Suprapubic skin (tissue), 3 donors: ENCODE results near the gene PMP22.

ENCODE experiments used
- CTCF ChIP-seq, 2 donors: fragments of 200-600 bp in 1 of 2; fragments of 450-650 bp in 1 of 2; sonication (generic) in 1 of 2; IDR thresholded peaks; one replicate each; pipeline ENCODE4 v1.5.1; 2016 to 2019; ENCODE audit warnings: antibody characterized with exemption in 2 of 2, mild to moderate bottlenecking in 1 of 2, moderate library complexity in 1 of 2
- EP300 ChIP-seq: sonication (generic); formaldehyde crosslinking; IDR thresholded peaks from one replicate; pipeline ENCODE4 v1.6.1; 2017; ENCODE audit warnings: antibody characterized with exemption

- TF ChIP-seq CTCF (IDR thresholded peaks at IDR 0.05) (no peak), EP300 (no peak)
Measured at GRCh38 chr17:15270628-15271381, 5.7 kb upstream of the PMP22 start.
